Measurements from ENCODE around the gene CHST3. TPM values are rescaled to one million over a fixed set of nuclear protein-coding genes. Genes with fewer than 3 reads are reported as not detected.

CHST3 gene
- total RNA-seq, 4 donors from 2014 or later: 24.1 to 43.0 (median 38.7) TPM

- no peak for TF ChIP-seq EP300 (IDR thresholded peaks at IDR 0.05)
- no peak for TF ChIP-seq POLR2A (IDR thresholded peaks at IDR 0.05; ENCODE audit: low read depth)
- TF ChIP-seq POLR2AphosphoS5 (IDR thresholded peaks at IDR 0.05): no peak
- TF ChIP-seq CTCF (IDR thresholded peaks at IDR 0.05): no peak
- intact Hi-C loops (cut with DNase I): no loop called here
- WGBS: 99% methylated on average over 4 of the region's 4 CpGs
- DNase-seq (ENCODE audit: extremely low spot score): no peak
- no peak overlapping the region for H3K27ac ChIP-seq (replicated peaks in 1 of 4)
- H3K9me3 ChIP-seq: no peaks in the 10 kb centered on the region
- H3K4me1 ChIP-seq: peaks cover 0 to 17% (median 0%) of the 10 kb centered on the region in 4 donors
- H3K36me3 ChIP-seq: no peaks in the 10 kb centered on the region
- peaks cover 0 to 7% (median 0%) of the 10 kb centered on the region in 4 donors for H3K27me3 ChIP-seq
- no peak overlapping the region for H3K4me3 ChIP-seq
These were observed 70.6 kb downstream of the CHST3 start for GRCh38 chr10:72034761-72035160.

GRCh38 chr10:72035252-72035887 lies 71.2 kb downstream of the CHST3 start:
- no peak for DNase-seq (ENCODE audit: extremely low spot score)
- Histone ChIP-seq H3K27ac (replicated peaks in 1 of 4) (no peak overlapping the region), H3K4me1 (peaks cover 0 to 12% (median 0%) of the 10 kb centered on the region in 4 donors), H3K27me3 (peaks cover 0 to 7% (median 0%) of the 10 kb centered on the region in 4 donors), H3K9me3 (no peaks in the 10 kb centered on the region), H3K36me3 (no peaks in the 10 kb centered on the region), H3K4me3 (no peak overlapping the region)
- intact Hi-C loops (cut with DNase I): no loop called here
- TF ChIP-seq POLR2AphosphoS5 (IDR thresholded peaks at IDR 0.05) (no peak), CTCF (IDR thresholded peaks at IDR 0.05) (no peak), EP300 (IDR thresholded peaks at IDR 0.05) (no peak), POLR2A (IDR thresholded peaks at IDR 0.05; ENCODE audit: low read depth) (no peak)
- 94% methylated on average over 9 of the region's 13 CpGs for WGBS

- 92% methylated on average over 7 of the region's 8 CpGs for WGBS
These were observed 73.1 kb downstream of the CHST3 start for GRCh38 chr10:72037266-72037665.

GRCh38 chr10:72037811-72038210 lies 73.6 kb downstream of the CHST3 start:
- Histone ChIP-seq H3K36me3 (no peaks in the 10 kb centered on the region), H3K9me3 (no peaks in the 10 kb centered on the region), H3K4me3 (no peak overlapping the region), H3K27me3 (no peaks in the 10 kb centered on the region), H3K27ac (replicated peaks in 1 of 4) (no peak overlapping the region), H3K4me1 (peaks cover 0 to 7% (median 0%) of the 10 kb centered on the region in 4 donors)
- TF ChIP-seq POLR2AphosphoS5 (IDR thresholded peaks at IDR 0.05): no peak
- TF ChIP-seq EP300 (IDR thresholded peaks at IDR 0.05): no peak
- no peak for TF ChIP-seq CTCF (IDR thresholded peaks at IDR 0.05)
- TF ChIP-seq POLR2A (IDR thresholded peaks at IDR 0.05; ENCODE audit: low read depth): no peak
- 90% methylated on average over 3 of the region's 3 CpGs for WGBS
- intact Hi-C loops (cut with DNase I): no loop called here
- DNase-seq (ENCODE audit: extremely low spot score): no peak

More at GRCh38 chr10:72037266-72037665, 73.1 kb downstream of the CHST3 start:
- H3K9me3 ChIP-seq: no peaks in the 10 kb centered on the region
- H3K4me1 ChIP-seq: peaks cover 0 to 7% (median 0%) of the 10 kb centered on the region in 4 donors
- intact Hi-C loops (cut with DNase I): no loop called here
- peaks cover 0 to 3% (median 0%) of the 10 kb centered on the region in 4 donors for H3K27me3 ChIP-seq
- no peak overlapping the region for H3K27ac ChIP-seq (replicated peaks in 1 of 4)
- TF ChIP-seq CTCF (IDR thresholded peaks at IDR 0.05) (no peak), POLR2AphosphoS5 (IDR thresholded peaks at IDR 0.05) (no peak), EP300 (IDR thresholded peaks at IDR 0.05) (no peak), POLR2A (IDR thresholded peaks at IDR 0.05; ENCODE audit: low read depth) (no peak)
- H3K36me3 ChIP-seq: no peaks in the 10 kb centered on the region
- no peak overlapping the region for H3K4me3 ChIP-seq
- DNase-seq (ENCODE audit: extremely low spot score): no peak
